Large intestine (tissue), 3 donors: Measurements from ENCODE around the gene RELL2. TPM values are rescaled to one million over a fixed set of nuclear protein-coding genes. Genes with fewer than 3 reads are reported as not detected.

Experiments
- DNase-seq, 2 donors: peaks; one replicate each; pipeline versions ENCODE4 v3.0.0 to v3.0.0-alpha.2; 2013
- H3K27ac ChIP-seq: one replicate; pipeline ENCODE4 v1.5.1; 2013; ENCODE audit warnings: low read length
- H3K27me3 ChIP-seq: 2 replicates; pipeline ENCODE4 v1.6.1; 2013; ENCODE audit warnings: low read length; ENCODE audit not compliant: control insufficient read depth, insufficient read depth
- H3K36me3 ChIP-seq: 2 replicates; pipeline ENCODE4 v1.6.1; 2013; ENCODE audit warnings: low read length; ENCODE audit not compliant: control insufficient read depth, insufficient read depth
- H3K4me1 ChIP-seq: one replicate; pipeline ENCODE4 v1.6.1; 2013; ENCODE audit warnings: low read length; ENCODE audit not compliant: control insufficient read depth, insufficient read depth
- H3K4me3 ChIP-seq: one replicate; pipeline ENCODE4 v1.5.1; 2013; ENCODE audit warnings: low read length
- H3K9me3 ChIP-seq: one replicate; pipeline ENCODE4 v1.6.1; 2013; ENCODE audit warnings: mild to moderate bottlenecking, low read depth, low read length, moderate library complexity; ENCODE audit not compliant: control insufficient read depth
- WGBS: methylation state at CpG from one replicate; pipeline ENCODE4 v1.1.5; 2013; ENCODE audit warnings: low lambda C conversion rate; ENCODE audit not compliant: insufficient coverage; 5-methylcytosine and 5-hydroxymethylcytosine counted together
- polyA plus RNA-seq: library from polyadenylated mRNA; unstranded; fragments of 120-200 nt; gene quantifications from one replicate; pipeline ENCODE4 v1.2.1, GENCODE V29; 2013

Gene RELL2
- polyA plus RNA-seq, 1 donor, result 2.0 TPM

- Histone ChIP-seq H3K27me3 (no peaks in the 10 kb centered on the region), H3K27ac (no peak overlapping the region), H3K36me3 (peaks cover 20% of the 10 kb centered on the region), H3K4me3 (no peak overlapping the region), H3K9me3 (no peaks in the 10 kb centered on the region), H3K4me1 (peaks cover 5% of the 10 kb centered on the region)
- 44% methylated on average over 1 of the region's 4 CpGs for WGBS
- DNase-seq, result no peak
These were observed 38.9 kb downstream of the RELL2 start for GRCh38 chr5:141675672-141676071.

GRCh38 chr5:141677415-141677814 lies 40.6 kb downstream of the RELL2 start:
- Histone ChIP-seq H3K36me3 (peaks cover 4% of the 10 kb centered on the region), H3K4me3 (no peak overlapping the region), H3K9me3 (no peaks in the 10 kb centered on the region), H3K27me3 (no peaks in the 10 kb centered on the region), H3K27ac (no peak overlapping the region), H3K4me1 (peaks cover 17% of the 10 kb centered on the region)
- no peak for DNase-seq

GRCh38 chr5:141680178-141680577 lies 43.4 kb downstream of the RELL2 start:
- no peaks in the 10 kb centered on the region for H3K27me3 ChIP-seq
- no peak overlapping the region for H3K27ac ChIP-seq
- H3K4me1 ChIP-seq, result peaks cover 21% of the 10 kb centered on the region
- H3K9me3 ChIP-seq, result no peaks in the 10 kb centered on the region
- H3K4me3 ChIP-seq, result no peak overlapping the region
- DNase-seq, result no peak
- peaks cover 3% of the 10 kb centered on the region for H3K36me3 ChIP-seq
- WGBS, result no CpG with 5 or more reads among the region's 16 CpGs

DNA sequence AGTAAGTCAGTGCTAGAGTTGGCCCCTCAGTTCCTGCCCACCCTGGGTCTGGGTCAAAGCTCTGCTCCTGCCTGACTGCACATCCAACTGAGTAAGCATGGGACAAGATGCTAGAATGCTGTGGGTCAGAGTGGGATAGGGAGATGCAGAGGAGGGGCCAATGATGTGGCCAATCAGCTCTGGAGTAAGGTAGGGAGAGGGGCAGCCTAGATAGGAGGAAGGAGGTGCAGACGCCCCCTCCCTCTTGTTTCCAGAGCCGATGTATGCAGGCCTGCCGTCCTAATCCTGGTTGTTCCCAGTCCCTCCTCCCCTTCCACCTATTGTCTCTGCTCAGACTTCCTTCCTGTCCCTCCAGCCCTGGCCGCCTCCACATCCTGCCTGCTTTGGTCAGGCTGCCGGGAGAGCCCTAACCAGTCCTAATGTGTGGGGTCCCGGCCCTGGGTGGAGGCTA lies 44.0 kb downstream of the RELL2 start:
- WGBS, result 60% methylated on average over 1 of the region's 6 CpGs
- Histone ChIP-seq H3K36me3 (peaks cover 3% of the 10 kb centered on the region), H3K4me3 (no peak overlapping the region), H3K4me1 (peaks cover 21% of the 10 kb centered on the region), H3K9me3 (no peaks in the 10 kb centered on the region), H3K27me3 (no peaks in the 10 kb centered on the region), H3K27ac (peak overlapping the region; percentile 76)
- DNase-seq, result peak in 1 of 2 donors; percentile 30

GRCh38 chr5:141681295-141681694 lies 44.5 kb downstream of the RELL2 start:
- Histone ChIP-seq H3K27ac (peak overlapping the region; percentile 76), H3K36me3 (peaks cover 3% of the 10 kb centered on the region), H3K9me3 (no peaks in the 10 kb centered on the region), H3K4me3 (peak overlapping the region; percentile 36), H3K4me1 (peaks cover 21% of the 10 kb centered on the region), H3K27me3 (no peaks in the 10 kb centered on the region)
- WGBS, result 80% methylated on average over 1 of the region's 2 CpGs
- no peak for DNase-seq

GRCh38 chr5:141681695-141682641 lies 45.2 kb downstream of the RELL2 start, which contains the start of gene ARAP3:
TSS of gene ARAP3 (minus strand) at chr5:141682230. CDS start at chr5:141680486, 1,744 bp downstream.
- DNase-seq, result peak; percentile 77 to 91
- peaks cover 3% of the 10 kb centered on the region for H3K36me3 ChIP-seq
- no peaks in the 10 kb centered on the region for H3K9me3 ChIP-seq
- H3K27ac ChIP-seq, result peak within 1 kb of the TSS; percentile 76
- H3K4me3 ChIP-seq, result peak within 1 kb of the TSS; percentile 36
- peaks cover 21% of the 10 kb centered on the region for H3K4me1 ChIP-seq
- no peaks in the 10 kb centered on the region for H3K27me3 ChIP-seq
- no CpG with 5 or more reads among the region's 77 CpGs for WGBS

GRCh38 chr5:141683596-141684141 lies 46.9 kb downstream of the RELL2 start:
- peaks cover 21% of the 10 kb centered on the region for H3K4me1 ChIP-seq
- H3K9me3 ChIP-seq, result no peaks in the 10 kb centered on the region
- DNase-seq, result no peak
- H3K27ac ChIP-seq, result no peak overlapping the region
- no peaks in the 10 kb centered on the region for H3K27me3 ChIP-seq
- H3K4me3 ChIP-seq, result no peak overlapping the region
- peaks cover 3% of the 10 kb centered on the region for H3K36me3 ChIP-seq

- H3K36me3 ChIP-seq, result no peaks in the 10 kb centered on the region
- 67% methylated on average over 1 of the region's 1 CpG for WGBS
- no peak overlapping the region for H3K27ac ChIP-seq
- no peak overlapping the region for H3K4me3 ChIP-seq
- H3K27me3 ChIP-seq, result peaks cover 8% of the 10 kb centered on the region
- peaks cover 16% of the 10 kb centered on the region for H3K4me1 ChIP-seq
- H3K9me3 ChIP-seq, result no peaks in the 10 kb centered on the region
- DNase-seq, result no peak
These were observed 48.8 kb downstream of the RELL2 start for GRCh38 chr5:141685591-141685990.

- peaks cover 11% of the 10 kb centered on the region for H3K27me3 ChIP-seq
- H3K9me3 ChIP-seq, result no peaks in the 10 kb centered on the region
- H3K4me3 ChIP-seq, result no peak overlapping the region
- 83% methylated on average over 2 of the region's 3 CpGs for WGBS
- DNase-seq, result no peak
- H3K4me1 ChIP-seq, result peaks cover 6% of the 10 kb centered on the region
- no peak overlapping the region for H3K27ac ChIP-seq
- H3K36me3 ChIP-seq, result no peaks in the 10 kb centered on the region
These were observed 50.0 kb downstream of the RELL2 start for GRCh38 chr5:141686648-141687416.
